HUES48 (cell line): ENCODE measurements around the gene YWHAB.

Experiments used
- H3K27ac ChIP-seq: one replicate; pipeline ENCODE4 v1.7.0; 2013; ENCODE audit warnings: low read depth, low read length, inconsistent platforms
- H3K27me3 ChIP-seq: 2 replicates; pipeline ENCODE4 v1.6.1; 2013; ENCODE audit warnings: mild to moderate bottlenecking, low read length; ENCODE audit not compliant: control insufficient read depth, insufficient read depth
- H3K36me3 ChIP-seq: 2 replicates; pipeline ENCODE4 v1.6.1; 2013; ENCODE audit warnings: low read length; ENCODE audit not compliant: control insufficient read depth, insufficient read depth
- H3K4me1 ChIP-seq: 2 replicates; pipeline ENCODE4 v1.6.1; 2013; ENCODE audit warnings: mild to moderate bottlenecking, low read length; ENCODE audit not compliant: control insufficient read depth, insufficient read depth
- H3K4me3 ChIP-seq: 2 replicates; pipeline ENCODE4 v1.5.1; 2013; ENCODE audit warnings: mild to moderate bottlenecking, low read depth, low read length
- H3K9ac ChIP-seq: 2 replicates; pipeline ENCODE4 v1.6.1; 2013; ENCODE audit warnings: mild to moderate bottlenecking, low read depth, low read length, moderate library complexity
- H3K9me3 ChIP-seq: 2 replicates; pipeline ENCODE4 v1.6.1; 2013; ENCODE audit warnings: low read length; ENCODE audit not compliant: control insufficient read depth, insufficient read depth

The YWHAB gene

DNA sequence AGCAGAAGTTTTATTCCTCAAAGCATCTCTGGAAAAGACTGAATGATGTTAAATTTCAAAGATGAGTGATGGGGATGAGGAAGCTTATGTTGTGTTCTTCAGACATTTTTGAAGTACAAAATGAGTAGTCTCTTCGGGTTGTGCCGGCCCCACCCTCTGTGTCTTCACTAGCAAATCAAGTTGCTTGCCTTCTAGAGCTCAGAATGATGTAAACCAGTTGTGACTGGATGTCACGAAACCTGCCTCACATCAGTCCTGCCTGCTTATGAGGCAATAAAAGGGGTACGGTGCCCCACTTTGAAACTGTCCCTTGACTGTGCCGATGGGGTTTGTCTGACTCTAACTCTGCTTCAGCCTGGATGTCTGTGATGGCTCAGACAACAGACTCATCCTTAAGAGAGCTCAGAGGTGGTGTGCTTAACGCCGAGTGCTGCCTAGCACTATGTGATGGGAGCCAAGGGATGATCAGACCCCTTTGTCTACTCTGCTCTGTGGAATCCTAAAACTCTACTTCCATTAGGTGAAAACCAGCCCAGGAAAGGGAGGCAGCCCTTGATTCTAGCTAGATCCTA is 55.7 kb downstream of the YWHAB start:
- H3K4me1 ChIP-seq: no peaks in the 10 kb centered on the region
- H3K9ac ChIP-seq: no peak overlapping the region
- H3K4me3 ChIP-seq: no peak overlapping the region
- no peaks in the 10 kb centered on the region for H3K27me3 ChIP-seq
- no peak overlapping the region for H3K27ac ChIP-seq
- H3K36me3 ChIP-seq: peaks cover 93% of the 10 kb centered on the region
- H3K9me3 ChIP-seq: no peaks in the 10 kb centered on the region

GRCh38 chr20:44942264-44942973 is 56.9 kb downstream of the YWHAB start:
- Histone ChIP-seq H3K4me3 (no peak overlapping the region), H3K27me3 (no peaks in the 10 kb centered on the region), H3K4me1 (no peaks in the 10 kb centered on the region), H3K27ac (no peak overlapping the region), H3K9me3 (no peaks in the 10 kb centered on the region), H3K9ac (no peak overlapping the region), H3K36me3 (peaks cover 92% of the 10 kb centered on the region)

GRCh38 chr20:44943828-44944227 is 58.3 kb downstream of the YWHAB start:
- Histone ChIP-seq H3K36me3 (peaks cover 93% of the 10 kb centered on the region), H3K4me1 (no peaks in the 10 kb centered on the region), H3K9ac (no peak overlapping the region), H3K4me3 (no peak overlapping the region), H3K27ac (no peak overlapping the region), H3K27me3 (no peaks in the 10 kb centered on the region), H3K9me3 (no peaks in the 10 kb centered on the region)

- no peaks in the 10 kb centered on the region for H3K9me3 ChIP-seq
- H3K27me3 ChIP-seq: no peaks in the 10 kb centered on the region
- no peak overlapping the region for H3K27ac ChIP-seq
- H3K4me3 ChIP-seq: no peak overlapping the region
- peaks cover 95% of the 10 kb centered on the region for H3K36me3 ChIP-seq
- no peaks in the 10 kb centered on the region for H3K4me1 ChIP-seq
- H3K9ac ChIP-seq: no peak overlapping the region
These were observed 59.8 kb downstream of the YWHAB start for GRCh38 chr20:44945261-44945660.

- Histone ChIP-seq H3K9ac (no peak overlapping the region), H3K4me3 (no peak overlapping the region), H3K36me3 (peaks cover 95% of the 10 kb centered on the region), H3K9me3 (no peaks in the 10 kb centered on the region), H3K27ac (no peak overlapping the region), H3K27me3 (no peaks in the 10 kb centered on the region), H3K4me1 (no peaks in the 10 kb centered on the region)
These were observed 60.9 kb downstream of the YWHAB start for GRCh38 chr20:44946271-44946852.

DNA sequence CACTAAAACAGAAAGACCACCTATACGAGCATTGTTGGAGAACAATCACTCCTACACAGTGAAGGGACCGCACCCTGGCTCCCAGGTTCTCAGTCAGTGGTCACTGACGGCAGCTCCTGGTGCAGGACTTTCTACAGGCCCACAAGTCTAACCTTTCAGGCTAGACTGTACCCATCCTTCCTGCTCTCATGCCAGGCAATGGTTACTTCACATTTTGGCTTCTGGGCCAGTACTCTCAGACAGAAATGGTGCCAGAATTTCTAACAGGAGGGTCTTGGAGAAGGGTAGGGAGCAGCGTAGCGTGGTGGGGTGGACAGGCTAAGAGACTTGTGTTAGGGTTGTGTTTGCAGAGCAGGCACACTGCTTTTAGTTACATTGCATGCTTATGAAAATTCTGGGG is 62.6 kb downstream of the YWHAB start:
- H3K36me3 ChIP-seq: peaks cover 96% of the 10 kb centered on the region
- no peaks in the 10 kb centered on the region for H3K27me3 ChIP-seq
- no peak overlapping the region for H3K4me3 ChIP-seq
- H3K4me1 ChIP-seq: no peaks in the 10 kb centered on the region
- no peaks in the 10 kb centered on the region for H3K9me3 ChIP-seq
- no peak overlapping the region for H3K9ac ChIP-seq
- no peak overlapping the region for H3K27ac ChIP-seq

- H3K4me1 ChIP-seq: no peaks in the 10 kb centered on the region
- no peaks in the 10 kb centered on the region for H3K9me3 ChIP-seq
- no peak overlapping the region for H3K4me3 ChIP-seq
- H3K27ac ChIP-seq: no peak overlapping the region
- H3K27me3 ChIP-seq: no peaks in the 10 kb centered on the region
- no peak overlapping the region for H3K9ac ChIP-seq
- peaks cover 96% of the 10 kb centered on the region for H3K36me3 ChIP-seq
These were observed 63.0 kb downstream of the YWHAB start for GRCh38 chr20:44948513-44948912.

DNA sequence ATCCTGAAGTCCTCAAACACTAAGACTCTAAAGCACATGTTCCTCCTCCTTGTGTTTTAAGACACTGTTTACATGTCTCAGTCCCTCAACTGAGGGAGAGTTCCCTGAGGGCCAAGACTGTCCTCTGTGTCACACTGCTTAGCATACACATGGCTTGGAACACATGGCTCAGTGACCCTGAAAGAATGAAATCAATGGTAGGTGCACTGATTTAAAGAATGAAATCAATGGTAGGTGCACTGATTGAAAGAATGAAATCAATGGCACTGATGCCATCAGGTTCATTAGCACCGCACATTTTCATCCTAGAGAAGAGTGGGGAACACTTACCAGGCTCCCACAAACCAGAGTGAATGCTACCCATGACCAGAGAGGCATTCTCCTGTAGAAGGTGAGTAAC is 64.9 kb downstream of the YWHAB start:
- Histone ChIP-seq H3K9ac (no peak overlapping the region), H3K4me1 (no peaks in the 10 kb centered on the region), H3K27me3 (no peaks in the 10 kb centered on the region), H3K4me3 (no peak overlapping the region), H3K27ac (no peak overlapping the region), H3K36me3 (peaks cover 98% of the 10 kb centered on the region), H3K9me3 (no peaks in the 10 kb centered on the region)

DNA sequence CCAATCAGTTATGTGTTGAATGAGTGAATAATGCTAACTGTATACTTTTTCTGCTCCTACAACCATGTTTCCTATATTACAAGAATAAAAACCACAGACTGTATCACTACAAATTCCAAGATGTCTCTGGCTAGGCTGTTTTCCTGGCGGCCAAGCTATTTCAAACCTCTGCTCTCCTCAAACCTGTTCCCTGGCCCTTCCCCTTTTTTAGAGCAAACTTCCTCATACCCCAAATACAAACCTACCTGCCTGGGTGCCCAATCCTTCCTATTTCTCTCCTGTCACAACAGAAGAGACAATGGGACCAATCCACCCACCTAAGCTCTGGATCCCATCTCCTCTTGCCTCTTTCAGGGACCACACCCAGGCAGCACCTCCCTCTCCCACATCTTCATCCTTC is 67.2 kb downstream of the YWHAB start:
- H3K27ac ChIP-seq: no peak overlapping the region
- no peak overlapping the region for H3K4me3 ChIP-seq
- H3K9ac ChIP-seq: no peak overlapping the region
- H3K27me3 ChIP-seq: no peaks in the 10 kb centered on the region
- H3K9me3 ChIP-seq: no peaks in the 10 kb centered on the region
- peaks cover 89% of the 10 kb centered on the region for H3K36me3 ChIP-seq
- no peaks in the 10 kb centered on the region for H3K4me1 ChIP-seq

GRCh38 chr20:44954211-44954610 is 68.7 kb downstream of the YWHAB start:
- Histone ChIP-seq H3K36me3 (peaks cover 82% of the 10 kb centered on the region), H3K4me1 (peaks cover 5% of the 10 kb centered on the region), H3K27me3 (no peaks in the 10 kb centered on the region)

DNA sequence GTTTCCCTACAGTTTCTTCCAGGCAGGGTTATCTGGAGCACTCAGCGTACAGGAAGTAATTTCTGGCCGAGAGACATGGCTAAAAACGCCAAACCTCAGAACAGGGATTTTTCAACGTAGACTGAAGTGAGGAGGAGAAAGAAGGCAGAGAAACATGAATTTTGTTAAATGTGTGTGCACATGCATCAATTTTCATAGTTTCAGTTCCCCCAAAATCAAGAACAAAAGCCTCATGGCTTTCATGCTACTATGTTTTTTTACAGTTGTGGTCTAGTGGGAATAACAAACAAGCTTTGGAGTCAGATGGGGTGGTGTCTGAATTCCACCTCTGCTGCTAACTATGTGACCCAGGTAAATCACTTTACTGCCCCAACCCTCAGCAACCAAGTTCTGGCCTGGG is 69.8 kb downstream of the YWHAB start:
- H3K9ac ChIP-seq: no peak overlapping the region
- peaks cover 71% of the 10 kb centered on the region for H3K36me3 ChIP-seq
- H3K4me3 ChIP-seq: no peak overlapping the region
- peaks cover 3% of the 10 kb centered on the region; the same call in 1 of the 2 replicates for H3K27me3 ChIP-seq
- H3K27ac ChIP-seq: no peak overlapping the region
- peaks cover 9% of the 10 kb centered on the region for H3K4me1 ChIP-seq
- H3K9me3 ChIP-seq: no peaks in the 10 kb centered on the region

More at GRCh38 chr20:44954211-44954610, 68.7 kb downstream of the YWHAB start:
- no peaks in the 10 kb centered on the region for H3K9me3 ChIP-seq
- no peak overlapping the region for H3K27ac ChIP-seq
- no peak overlapping the region for H3K9ac ChIP-seq
- H3K4me3 ChIP-seq: no peak overlapping the region
